ENCODE results near the gene TRIP13. TPM values are rescaled to one million over a fixed set of nuclear protein-coding genes. Genes with fewer than 3 reads are reported as not detected.

The TRIP13 gene
- total RNA-seq, 1 experiment from 2014 or later, result 42.6 TPM

DNA sequence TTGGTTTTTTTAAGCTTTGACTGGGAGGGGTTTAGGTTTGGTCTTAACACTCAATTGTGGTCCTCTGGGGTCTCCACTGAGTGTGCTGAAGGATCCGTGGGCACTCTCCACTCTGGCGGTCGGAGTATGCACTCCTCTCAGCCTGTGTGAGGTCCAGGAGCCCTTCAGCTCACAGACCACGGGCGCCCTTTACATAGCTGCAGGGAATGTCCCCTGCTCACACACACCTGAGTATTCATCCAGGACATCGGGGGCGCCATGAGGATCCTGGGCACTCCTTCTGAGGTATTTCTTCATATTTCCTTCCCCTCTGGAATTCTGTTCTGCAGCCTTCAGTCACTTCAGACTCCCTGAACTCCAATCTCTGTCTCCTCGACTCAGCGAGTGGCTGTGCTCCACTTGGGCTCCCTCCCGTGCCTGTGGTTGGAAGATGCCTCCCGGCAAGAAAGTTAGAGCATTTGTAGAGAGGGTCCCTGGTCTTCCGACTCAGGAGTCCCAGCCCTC lies 12.5 kb downstream of the TRIP13 start:
- no CpG with 5 or more reads among the region's 12 CpGs for WGBS (ENCODE audit: extremely low coverage, insufficient read length, low lambda C conversion rate)
- no peak overlapping the region for H3K4ac ChIP-seq (ENCODE audit: low read depth, low read length)

More for the DNA sequence above, 12.5 kb downstream of the TRIP13 start:
- Histone ChIP-seq H3K23ac (ENCODE audit: insufficient read length, low read depth, low read length) (no peak overlapping the region), H3K27ac (ENCODE audit: insufficient read length, low read depth, low read length) (no peak overlapping the region), H3K9ac (ENCODE audit: extremely low read depth, insufficient read length, low read length) (no peak overlapping the region), H3K79me1 (ENCODE audit: insufficient read depth, low read depth, low read length, poor library complexity, severe bottlenecking) (no peaks in the 10 kb centered on the region), H4K91ac (ENCODE audit: insufficient read length, low read depth, low read length) (no peak overlapping the region), H3K4me2 (ENCODE audit: insufficient read depth, insufficient read length, low read length) (no peak overlapping the region), H4K8ac (replicated peaks; ENCODE audit: insufficient read length, low read depth, low read length) (no peak overlapping the region), H3K23me2 (ENCODE audit: insufficient read length, low read depth, low read length, poor library complexity, severe bottlenecking) (no peaks in the 10 kb centered on the region), H2BK5ac (ENCODE audit: insufficient read length, low read length) (no peak overlapping the region), H2BK15ac (ENCODE audit: low read depth, low read length) (no peak overlapping the region), H3K4me1 (ENCODE audit: insufficient read depth, low read length) (no peaks in the 10 kb centered on the region), H3K18ac (ENCODE audit: insufficient read length, low read depth, low read length) (no peak overlapping the region), H4K5ac (ENCODE audit: insufficient read length, low read depth, low read length) (no peak overlapping the region), H3K27me3 (ENCODE audit: insufficient read depth, low read length) (no peaks in the 10 kb centered on the region), H3K56ac (ENCODE audit: insufficient read length, low read depth, low read length) (no peak overlapping the region), H2AFZ (ENCODE audit: low read length) (no peak overlapping the region), H3T11ph (ENCODE audit: low read length) (no peak overlapping the region), H2AK5ac (ENCODE audit: insufficient read length, low read length) (no peak overlapping the region), H2BK20ac (ENCODE audit: low read depth, low read length, poor library complexity, severe bottlenecking) (no peak overlapping the region), H4K20me1 (ENCODE audit: control insufficient read depth, insufficient read depth, insufficient read length) (no peaks in the 10 kb centered on the region), H2BK120ac (ENCODE audit: low read depth, low read length, poor library complexity, severe bottlenecking) (no peak overlapping the region), H3K14ac (ENCODE audit: insufficient read depth, low read length) (no peak overlapping the region), H3K9me3 (ENCODE audit: control insufficient read depth, low read depth, low read length) (no peaks in the 10 kb centered on the region), H3K79me2 (ENCODE audit: insufficient read depth, low read length) (no peaks in the 10 kb centered on the region), H2BK12ac (ENCODE audit: insufficient read length, low read depth, low read length) (no peak overlapping the region)
- Mint-ChIP-seq H3K4me1 (no peaks in the 10 kb centered on the region), H3K27me3 (ENCODE audit: low read depth) (no peaks in the 10 kb centered on the region), H3K27ac (peak overlapping the region in 1 of 3 experiments; percentile 34; a peak in 1 of 7 replicates), H3K36me3 (ENCODE audit: insufficient read depth in 1 of 3, low read depth in 3 of 3) (peaks cover 52 to 91% (median 86%) of the 10 kb centered on the region in 3 experiments), H3K9me3 (no peaks in the 10 kb centered on the region), H3K4me3 (no peak overlapping the region)
- TF ChIP-seq, protein P1, sequence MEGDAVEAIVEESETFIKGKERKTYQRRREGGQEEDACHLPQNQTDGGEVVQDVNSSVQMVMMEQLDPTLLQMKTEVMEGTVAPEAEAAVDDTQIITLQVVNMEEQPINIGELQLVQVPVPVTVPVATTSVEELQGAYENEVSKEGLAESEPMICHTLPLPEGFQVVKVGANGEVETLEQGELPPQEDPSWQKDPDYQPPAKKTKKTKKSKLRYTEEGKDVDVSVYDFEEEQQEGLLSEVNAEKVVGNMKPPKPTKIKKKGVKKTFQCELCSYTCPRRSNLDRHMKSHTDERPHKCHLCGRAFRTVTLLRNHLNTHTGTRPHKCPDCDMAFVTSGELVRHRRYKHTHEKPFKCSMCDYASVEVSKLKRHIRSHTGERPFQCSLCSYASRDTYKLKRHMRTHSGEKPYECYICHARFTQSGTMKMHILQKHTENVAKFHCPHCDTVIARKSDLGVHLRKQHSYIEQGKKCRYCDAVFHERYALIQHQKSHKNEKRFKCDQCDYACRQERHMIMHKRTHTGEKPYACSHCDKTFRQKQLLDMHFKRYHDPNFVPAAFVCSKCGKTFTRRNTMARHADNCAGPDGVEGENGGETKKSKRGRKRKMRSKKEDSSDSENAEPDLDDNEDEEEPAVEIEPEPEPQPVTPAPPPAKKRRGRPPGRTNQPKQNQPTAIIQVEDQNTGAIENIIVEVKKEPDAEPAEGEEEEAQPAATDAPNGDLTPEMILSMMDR (conservative IDR thresholded peaks at IDR 0.05), result no peak
- no peak for DNase-seq

Data from H9 (cell line).